HG03095 (cell line): ENCODE data around the gene LOXHD1.

Experiments
- ATAC-seq: cut with Tn5 transposase; IDR thresholded peaks from one replicate; pipeline ENCODE4 v1.9.1; 2021; ENCODE audit warnings: moderate library complexity; ENCODE audit not compliant: unreplicated experiment

The LOXHD1 gene

GRCh38 chr18:46554406-46555080 lies 102.5 kb downstream of the LOXHD1 start:
- ATAC-seq, result no peak

GRCh38 chr18:46550609-46551008 lies 106.4 kb downstream of the LOXHD1 start:
- no peak for ATAC-seq

- ATAC-seq, result no peak
These were observed 109.5 kb downstream of the LOXHD1 start for GRCh38 chr18:46547520-46547919.

- no peak for ATAC-seq
These were observed 110.8 kb downstream of the LOXHD1 start for GRCh38 chr18:46546111-46546640.

- no peak for ATAC-seq
These were observed 114.5 kb downstream of the LOXHD1 start for GRCh38 chr18:46542545-46542944.

GRCh38 chr18:46541626-46542189 lies 115.3 kb downstream of the LOXHD1 start:
- ATAC-seq, result no peak

GRCh38 chr18:46538376-46538775 lies 118.6 kb downstream of the LOXHD1 start:
- no peak for ATAC-seq

GRCh38 chr18:46536215-46536874 lies 120.7 kb downstream of the LOXHD1 start:
- no peak for ATAC-seq

- ATAC-seq, result no peak
These were observed 125.5 kb downstream of the LOXHD1 start for GRCh38 chr18:46531482-46531881.

- ATAC-seq, result no peak
These were observed 129.0 kb downstream of the LOXHD1 start for GRCh38 chr18:46528037-46528436.

GRCh38 chr18:46519870-46520269 lies 137.2 kb downstream of the LOXHD1 start:
- no peak for ATAC-seq

- ATAC-seq, result no peak
These were observed 138.6 kb downstream of the LOXHD1 start for GRCh38 chr18:46518438-46518837.

GRCh38 chr18:46516555-46516954 lies 140.5 kb downstream of the LOXHD1 start:
- ATAC-seq, result no peak

GRCh38 chr18:46510386-46510785 lies 146.6 kb downstream of the LOXHD1 start:
- no peak for ATAC-seq

- no peak for ATAC-seq
These were observed 147.5 kb downstream of the LOXHD1 start for GRCh38 chr18:46509530-46509929.

GRCh38 chr18:46506974-46507586 lies 149.9 kb downstream of the LOXHD1 start:
- ATAC-seq, result no peak

- no peak for ATAC-seq
These were observed 154.6 kb downstream of the LOXHD1 start for GRCh38 chr18:46502444-46502843.

- ATAC-seq, result no peak
These were observed 159.9 kb downstream of the LOXHD1 start for GRCh38 chr18:46497129-46497528.

- ATAC-seq, result no peak
These were observed 168.4 kb downstream of the LOXHD1 start for GRCh38 chr18:46488471-46489213.

GRCh38 chr18:46485675-46486194 lies 171.3 kb downstream of the LOXHD1 start:
- ATAC-seq, result no peak

- no peak for ATAC-seq
These were observed 172.0 kb downstream of the LOXHD1 start for GRCh38 chr18:46484971-46485370.
